Endodermal cell (in vitro differentiated cells): ENCODE data around the gene TRIP4. TPM values are rescaled to one million over a fixed set of nuclear protein-coding genes. Genes with fewer than 3 reads are reported as not detected.

ENCODE experiments used
- DNase-seq: peaks from one replicate; pipeline ENCODE4 v3.0.0-alpha.2; 2017
- H3K27ac ChIP-seq: 2 replicates; pipeline ENCODE4 v1.5.1; 2013; ENCODE audit warnings: mild to moderate bottlenecking, low read depth, low read length, moderate library complexity
- H3K27me3 ChIP-seq: 2 replicates; pipeline ENCODE4 v1.6.1; 2013; ENCODE audit warnings: mild to moderate bottlenecking, low read length, moderate library complexity; ENCODE audit not compliant: insufficient read depth, control insufficient read depth, poor library complexity, severe bottlenecking
- H3K36me3 ChIP-seq: 2 replicates; pipeline ENCODE4 v1.7.0; 2013; ENCODE audit warnings: mild to moderate bottlenecking, low read length, moderate library complexity; ENCODE audit not compliant: control insufficient read depth, insufficient read depth
- H3K4me1 ChIP-seq: one replicate; pipeline ENCODE4 v1.7.0; 2013; ENCODE audit warnings: low read length; ENCODE audit not compliant: control insufficient read depth, insufficient read depth
- H3K4me3 ChIP-seq: 2 replicates; pipeline ENCODE4 v1.5.1; 2013; ENCODE audit warnings: mild to moderate bottlenecking, low read length, moderate library complexity
- H3K9ac ChIP-seq: 2 replicates; pipeline ENCODE4 v1.6.1; 2013; ENCODE audit warnings: mild to moderate bottlenecking, low read length, moderate library complexity; ENCODE audit not compliant: poor library complexity, severe bottlenecking; ENCODE audit errors: extremely low read depth
- H3K9me3 ChIP-seq: 2 replicates; pipeline ENCODE4 v1.6.1; 2013; ENCODE audit warnings: mild to moderate bottlenecking, low read length, moderate library complexity; ENCODE audit not compliant: control insufficient read depth
- H3K27ac Mint-ChIP-seq: 2 replicates; pipeline ENCODE4 v1.8.0; 2020; ENCODE audit warnings: mixed read lengths
- H3K27me3 Mint-ChIP-seq: 2 replicates; pipeline ENCODE4 v1.8.0; 2021; ENCODE audit warnings: mild to moderate bottlenecking, mixed read lengths; ENCODE audit not compliant: insufficient read depth
- H3K36me3 Mint-ChIP-seq: 2 replicates; pipeline ENCODE4 v1.8.0; 2020; ENCODE audit warnings: low read depth, mixed read lengths
- H3K4me1 Mint-ChIP-seq: 2 replicates; pipeline ENCODE4 v1.8.0; 2020; ENCODE audit warnings: mixed read lengths
- H3K4me3 Mint-ChIP-seq: 2 replicates; pipeline ENCODE4 v1.8.0; 2020; ENCODE audit warnings: mild to moderate bottlenecking, moderate library complexity, mixed read lengths
- H3K9me3 Mint-ChIP-seq: 2 replicates; pipeline ENCODE4 v1.8.0; 2020; ENCODE audit warnings: mild to moderate bottlenecking, mixed read lengths
- CTCF ChIP-seq: fragments of 200-600 bp; sonication (generic); conservative IDR thresholded peaks from 2 replicates; pipeline ENCODE4 v1.5.0; 2021; ENCODE audit warnings: antibody characterized with exemption, mild to moderate bottlenecking
- WGBS, 2 experiments: methylation state at CpG; one replicate each; pipeline versions ENCODE4 v1.1.5 to v1.1.7; 2013; ENCODE audit warnings: missing lambda C conversion rate in 2 of 2, mixed read lengths in 1 of 2; ENCODE audit not compliant: insufficient coverage in 1 of 2, insufficient read length in 1 of 2; 5-methylcytosine and 5-hydroxymethylcytosine counted together
- total RNA-seq, 2 donors: library from RNA; stranded (reverse); fragmentation: NEBNext Ultra II Directional in 1 of 2; extraction: Animal tissue kit (Norgen Biotek cat#: 25700) in 1 of 2; gene quantifications; 2 replicates in 1 of 2; 3 replicates in 1 of 2; pipeline ENCODE4 v1.2.1, GENCODE V29; 2021

The TRIP4 gene
- total RNA-seq, 2 donors from 2014 or later, result 26.5 to 29.1 TPM

GRCh38 chr15:64472161-64472560, 84.5 kb downstream of the TRIP4 start:
- Mint-ChIP-seq H3K9me3 (no peaks in the 10 kb centered on the region), H3K4me3 (no peak overlapping the region), H3K27ac (no peak overlapping the region), H3K4me1 (peaks cover 11% of the 10 kb centered on the region), H3K36me3 (peaks cover 37% of the 10 kb centered on the region), H3K27me3 (no peaks in the 10 kb centered on the region)
- H3K27ac ChIP-seq, result no peak overlapping the region
- TF ChIP-seq CTCF, result no peak
- H3K27me3 ChIP-seq, result no peaks in the 10 kb centered on the region
- no peak overlapping the region for H3K9ac ChIP-seq
- H3K9me3 ChIP-seq, result no peaks in the 10 kb centered on the region
- no peaks in the 10 kb centered on the region for H3K4me1 ChIP-seq
- no peak overlapping the region for H3K4me3 ChIP-seq
- DNase-seq, result no peak
- H3K36me3 ChIP-seq, result peaks cover 44% of the 10 kb centered on the region
- WGBS, 2 experiments, result 94 to 95% methylated on average over 4 of the region's 4 CpGs

- Histone ChIP-seq H3K4me1 (no peaks in the 10 kb centered on the region), H3K4me3 (no peak overlapping the region), H3K27ac (no peak overlapping the region), H3K9me3 (no peaks in the 10 kb centered on the region), H3K9ac (no peak overlapping the region), H3K36me3 (peaks cover 36% of the 10 kb centered on the region), H3K27me3 (no peaks in the 10 kb centered on the region)
- H3K4me3 Mint-ChIP-seq, result no peak overlapping the region
- peaks cover 21% of the 10 kb centered on the region for H3K36me3 Mint-ChIP-seq
- no peak overlapping the region for H3K27ac Mint-ChIP-seq
- no peaks in the 10 kb centered on the region for H3K9me3 Mint-ChIP-seq
- no peaks in the 10 kb centered on the region for H3K27me3 Mint-ChIP-seq
- no peak for DNase-seq
- WGBS, 2 experiments, result 93 to 100% methylated on average over 2 of the region's 2 CpGs
- H3K4me1 Mint-ChIP-seq, result peaks cover 10% of the 10 kb centered on the region
- no peak for TF ChIP-seq CTCF
Observed at GRCh38 chr15:64474846-64475245, 87.2 kb downstream of the TRIP4 start.

GRCh38 chr15:64476550-64476949, 88.9 kb downstream of the TRIP4 start:
- DNase-seq, result no peak
- Mint-ChIP-seq H3K36me3 (peaks cover 16% of the 10 kb centered on the region), H3K27ac (peak overlapping the region; percentile 72), H3K4me1 (peaks cover 10% of the 10 kb centered on the region), H3K27me3 (no peaks in the 10 kb centered on the region), H3K4me3 (no peak overlapping the region), H3K9me3 (no peaks in the 10 kb centered on the region)
- Histone ChIP-seq H3K4me3 (no peak overlapping the region), H3K27ac (peak overlapping the region; percentile 70), H3K27me3 (no peaks in the 10 kb centered on the region), H3K9me3 (no peaks in the 10 kb centered on the region), H3K36me3 (peaks cover 32% of the 10 kb centered on the region), H3K4me1 (no peaks in the 10 kb centered on the region), H3K9ac (no peak overlapping the region)
- 90 to 97% methylated on average over 1 of the region's 1 CpG for WGBS, 2 experiments
- TF ChIP-seq CTCF, result no peak
